Measurements from ENCODE around the gene TBX21. TPM values are rescaled to one million over a fixed set of nuclear protein-coding genes. Genes with fewer than 3 reads are reported as not detected.

Gene TBX21
- total RNA-seq, 3 donors from 2014 or later: 0.33 to 1.8 (median 1.0) TPM

DNA sequence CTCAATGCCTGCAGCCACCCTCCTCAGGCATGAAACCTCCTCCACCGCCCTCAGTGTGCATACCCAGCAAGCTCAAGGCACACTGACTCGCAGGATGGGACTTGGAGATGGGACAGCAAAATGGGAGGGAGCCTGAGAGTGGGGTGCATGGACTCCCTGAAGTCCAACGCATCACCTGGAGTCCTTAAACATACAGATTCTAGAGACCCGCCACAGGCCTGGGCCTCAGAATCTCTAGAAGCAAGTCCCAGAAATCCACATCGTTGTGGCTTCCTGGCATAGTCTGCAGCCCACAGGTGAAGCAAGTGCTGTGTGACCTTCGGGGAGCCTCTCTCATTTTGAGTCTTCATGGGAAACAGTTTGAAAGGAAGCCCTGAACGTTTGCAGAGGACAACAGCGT lies 3.6 kb upstream of the TBX21 start:
- TF ChIP-seq POLR2A (IDR thresholded peaks at IDR 0.05): no peak
- Histone ChIP-seq H3K9me3 (no peaks in the 10 kb centered on the region), H3K4me3 (no peak overlapping the region), H3K4me1 (peaks cover 0 to 7% of the 10 kb centered on the region in 2 donors), H3K27ac (no peak overlapping the region), H3K27me3 (peaks cover 5 to 52% of the 10 kb centered on the region in 2 donors), H3K36me3 (no peaks in the 10 kb centered on the region)
- intact Hi-C loops (cut with DNase I; ENCODE audit: low total_unique reads): no loop called here
- no peak for DNase-seq (ENCODE audit: low spot score in 2 of 2)

DNA sequence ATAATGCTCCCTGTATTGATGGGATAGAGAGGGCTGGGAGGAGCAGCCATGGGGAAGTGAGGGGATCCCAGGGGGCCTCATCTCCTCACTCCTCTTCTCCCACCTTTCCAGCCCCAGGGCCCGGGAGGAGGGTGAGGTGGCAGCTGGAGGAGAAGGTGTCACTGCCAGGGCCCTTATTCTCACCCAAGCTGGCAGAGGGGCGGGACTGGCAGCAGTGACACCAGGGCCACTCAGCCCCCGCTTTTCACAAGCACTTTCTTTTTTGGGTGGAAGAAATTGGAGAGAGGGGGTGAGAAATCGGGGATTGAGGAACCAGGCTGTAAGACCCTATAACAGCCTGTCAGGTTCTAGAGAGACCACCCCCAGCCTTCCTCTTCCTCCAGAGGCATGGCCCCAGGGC lies 2.4 kb upstream of the TBX21 start:
- DNase-seq (ENCODE audit: low spot score in 2 of 2): no peak
- Histone ChIP-seq H3K4me3 (no peak overlapping the region), H3K36me3 (no peaks in the 10 kb centered on the region), H3K9me3 (no peaks in the 10 kb centered on the region), H3K27me3 (peaks cover 5 to 55% of the 10 kb centered on the region in 2 donors), H3K27ac (no peak overlapping the region), H3K4me1 (peaks cover 0 to 7% of the 10 kb centered on the region in 2 donors)
- TF ChIP-seq, protein P1, sequence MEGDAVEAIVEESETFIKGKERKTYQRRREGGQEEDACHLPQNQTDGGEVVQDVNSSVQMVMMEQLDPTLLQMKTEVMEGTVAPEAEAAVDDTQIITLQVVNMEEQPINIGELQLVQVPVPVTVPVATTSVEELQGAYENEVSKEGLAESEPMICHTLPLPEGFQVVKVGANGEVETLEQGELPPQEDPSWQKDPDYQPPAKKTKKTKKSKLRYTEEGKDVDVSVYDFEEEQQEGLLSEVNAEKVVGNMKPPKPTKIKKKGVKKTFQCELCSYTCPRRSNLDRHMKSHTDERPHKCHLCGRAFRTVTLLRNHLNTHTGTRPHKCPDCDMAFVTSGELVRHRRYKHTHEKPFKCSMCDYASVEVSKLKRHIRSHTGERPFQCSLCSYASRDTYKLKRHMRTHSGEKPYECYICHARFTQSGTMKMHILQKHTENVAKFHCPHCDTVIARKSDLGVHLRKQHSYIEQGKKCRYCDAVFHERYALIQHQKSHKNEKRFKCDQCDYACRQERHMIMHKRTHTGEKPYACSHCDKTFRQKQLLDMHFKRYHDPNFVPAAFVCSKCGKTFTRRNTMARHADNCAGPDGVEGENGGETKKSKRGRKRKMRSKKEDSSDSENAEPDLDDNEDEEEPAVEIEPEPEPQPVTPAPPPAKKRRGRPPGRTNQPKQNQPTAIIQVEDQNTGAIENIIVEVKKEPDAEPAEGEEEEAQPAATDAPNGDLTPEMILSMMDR (IDR thresholded peaks at IDR 0.05): no peak
- TF ChIP-seq POLR2AphosphoS5 (IDR thresholded peaks at IDR 0.05) (no peak), POLR2A (IDR thresholded peaks at IDR 0.05) (no peak)
- intact Hi-C loops (cut with DNase I; ENCODE audit: low total_unique reads): no loop called here

DNA sequence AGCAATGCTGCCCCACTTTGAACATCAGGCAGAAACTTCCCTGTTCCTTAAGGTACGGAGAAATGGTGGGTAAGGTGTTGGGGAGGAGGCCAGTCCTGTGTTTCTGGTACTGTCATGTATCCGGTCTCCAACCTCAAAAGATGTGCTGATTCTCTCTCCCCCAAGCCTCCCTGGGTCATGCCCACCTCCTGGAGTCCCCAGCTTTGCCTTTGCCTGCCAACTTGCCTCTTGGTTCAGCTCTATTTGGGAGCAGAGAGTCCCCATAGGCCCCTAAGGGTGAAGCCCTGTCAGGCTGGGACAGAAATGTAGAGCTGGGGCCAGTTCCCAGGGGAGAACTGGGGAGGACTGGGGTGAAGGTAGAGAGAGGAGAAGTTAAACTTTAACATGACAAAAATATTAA lies 1.6 kb upstream of the TBX21 start:
- Histone ChIP-seq H3K9me3 (no peaks in the 10 kb centered on the region), H3K4me1 (peaks cover 0 to 7% of the 10 kb centered on the region in 2 donors), H3K4me3 (no peak overlapping the region), H3K27me3 (peaks cover 5 to 53% of the 10 kb centered on the region in 2 donors), H3K36me3 (no peaks in the 10 kb centered on the region), H3K27ac (no peak overlapping the region)
- TF ChIP-seq, protein P1 (IDR thresholded peaks at IDR 0.05): no peak
- intact Hi-C loops (cut with DNase I; ENCODE audit: low total_unique reads): no loop called here
- DNase-seq (ENCODE audit: low spot score in 2 of 2): no peak

DNA sequence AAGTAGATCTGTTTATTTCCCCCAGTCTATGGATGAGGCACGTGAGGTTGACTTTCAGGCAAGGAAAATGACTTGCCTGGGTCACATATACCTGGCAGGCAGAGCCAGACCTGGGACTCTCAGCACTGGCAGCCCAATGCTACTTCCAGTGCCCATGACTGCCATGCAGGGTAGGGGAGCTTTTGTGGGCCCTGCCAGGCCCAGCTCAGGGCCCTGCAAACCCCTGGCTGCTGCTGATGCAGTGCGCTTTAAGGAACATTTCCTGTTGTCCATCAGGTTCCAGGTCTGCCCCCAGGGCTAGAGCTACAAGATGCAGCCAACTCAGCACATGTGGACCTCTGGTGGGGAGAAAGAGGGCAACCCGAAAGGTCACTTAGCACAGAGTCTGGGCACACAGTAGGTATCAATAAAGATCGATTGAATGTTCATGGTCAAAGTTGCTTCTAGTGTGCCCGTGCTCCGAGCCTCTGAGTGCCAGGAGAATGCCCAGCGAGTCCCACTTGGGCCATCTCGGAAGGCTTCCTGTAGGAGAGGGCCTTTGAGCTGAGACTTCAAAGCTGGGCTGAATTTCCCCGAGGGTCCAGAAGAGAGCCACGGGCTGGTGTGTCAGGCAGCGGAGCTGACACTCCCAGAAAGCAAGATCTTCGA lies 513 bp upstream of the TBX21 start:
- TF ChIP-seq POLR2AphosphoS5 (IDR thresholded peaks at IDR 0.05) (no peak), POLR2A (IDR thresholded peaks at IDR 0.05) (no peak)
- TF ChIP-seq, protein P1 (IDR thresholded peaks at IDR 0.05): no peak
- no peaks in the 10 kb centered on the region for H3K9me3 ChIP-seq
- no peak overlapping the region for H3K27ac ChIP-seq
- H3K36me3 ChIP-seq: no peaks in the 10 kb centered on the region
- no peak for DNase-seq (ENCODE audit: low spot score in 2 of 2)
- H3K4me1 ChIP-seq: peaks cover 0 to 7% of the 10 kb centered on the region in 2 donors
- H3K4me3 ChIP-seq: peak overlapping the region in 2 of 3 donors; percentile 47 to 69
- H3K27me3 ChIP-seq: peaks cover 5 to 53% of the 10 kb centered on the region in 2 donors
- intact Hi-C loops (cut with DNase I; ENCODE audit: low total_unique reads): no loop called here

DNA sequence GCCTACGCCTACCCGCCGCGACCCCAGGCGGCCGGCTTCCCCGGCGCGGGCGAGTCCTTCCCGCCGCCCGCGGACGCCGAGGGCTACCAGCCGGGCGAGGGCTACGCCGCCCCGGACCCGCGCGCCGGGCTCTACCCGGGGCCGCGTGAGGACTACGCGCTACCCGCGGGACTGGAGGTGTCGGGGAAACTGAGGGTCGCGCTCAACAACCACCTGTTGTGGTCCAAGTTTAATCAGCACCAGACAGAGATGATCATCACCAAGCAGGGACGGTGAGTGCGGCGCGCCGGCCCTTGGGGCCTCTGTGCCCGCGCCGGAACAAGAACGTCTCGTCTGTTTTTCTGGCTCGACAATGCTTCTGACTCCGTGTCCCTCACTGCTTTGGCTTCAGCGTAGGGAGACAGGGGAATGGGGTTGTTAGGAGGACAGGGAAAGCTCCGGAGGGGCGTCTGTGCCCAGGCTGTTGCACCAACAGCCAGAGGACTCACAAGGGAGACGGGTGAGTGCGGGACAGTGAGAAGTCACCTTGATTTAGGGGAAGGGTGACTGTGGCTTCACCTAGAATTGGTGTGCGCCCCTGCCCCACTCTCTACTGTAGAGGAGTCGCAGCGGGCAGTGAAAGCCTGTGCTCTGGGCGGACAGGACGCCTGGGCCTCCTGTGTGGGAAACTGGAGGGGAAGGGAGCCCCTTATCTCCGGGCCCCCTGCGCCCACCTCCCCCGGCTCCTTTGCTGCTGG lies 806 bp downstream of the TBX21 start:
- peak in 1 of 2 donors; percentile 24 for DNase-seq (ENCODE audit: low spot score in 2 of 2)

More for the DNA sequence above, 806 bp downstream of the TBX21 start:
- no peaks in the 10 kb centered on the region for H3K9me3 ChIP-seq
- TF ChIP-seq POLR2AphosphoS5 (IDR thresholded peaks at IDR 0.05) (no peak), POLR2A (IDR thresholded peaks at IDR 0.05) (no peak)
- TF ChIP-seq, protein P1 (IDR thresholded peaks at IDR 0.05): no peak
- no peaks in the 10 kb centered on the region for H3K36me3 ChIP-seq
- peaks cover 0 to 7% of the 10 kb centered on the region in 2 donors for H3K4me1 ChIP-seq
- intact Hi-C loops (cut with DNase I; ENCODE audit: low total_unique reads): no loop called here
- peaks cover 5 to 49% of the 10 kb centered on the region in 2 donors for H3K27me3 ChIP-seq
- peak overlapping the region; percentile 24 to 69 (median 47) for H3K4me3 ChIP-seq
- no peak overlapping the region for H3K27ac ChIP-seq

Measured in breast epithelium (tissue), 4 donors.